HG03175 (cell line): ENCODE measurements around the gene EGLN1.

Experiments
- ATAC-seq: cut with Tn5 transposase; IDR thresholded peaks from one replicate; pipeline ENCODE4 v1.9.1; 2021; ENCODE audit warnings: mild to moderate bottlenecking, moderate library complexity; ENCODE audit not compliant: unreplicated experiment

EGLN1 gene

GRCh38 chr1:231334079-231334666 lies 87.9 kb downstream of the EGLN1 start:
- ATAC-seq, result no peak

GRCh38 chr1:231332761-231333160 lies 89.3 kb downstream of the EGLN1 start:
- no peak for ATAC-seq

GRCh38 chr1:231329483-231329882 lies 92.6 kb downstream of the EGLN1 start:
- no peak for ATAC-seq

- ATAC-seq, result no peak
Observed at GRCh38 chr1:231327617-231328016, 94.5 kb downstream of the EGLN1 start.

DNA sequence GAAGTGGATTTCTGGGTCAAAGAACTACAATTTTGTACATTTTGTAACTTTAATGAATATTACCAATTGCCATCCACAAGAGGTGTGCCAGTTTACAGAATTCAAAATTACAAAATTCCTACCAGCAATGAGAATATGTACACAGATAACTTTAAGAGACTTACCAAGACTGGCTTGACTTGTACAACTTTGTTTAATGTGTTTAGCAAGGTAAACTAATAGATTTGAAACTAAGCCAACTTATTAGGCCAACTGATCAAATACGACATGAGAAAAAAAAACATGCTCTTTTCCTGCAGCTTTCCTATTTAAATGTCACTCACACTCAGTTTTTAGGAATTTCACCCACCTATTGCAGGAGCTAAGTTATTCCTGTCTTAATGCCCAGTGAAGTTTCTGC lies 95.8 kb downstream of the EGLN1 start:
- no peak for ATAC-seq

- no peak for ATAC-seq
Observed at GRCh38 chr1:231324660-231325059, 97.4 kb downstream of the EGLN1 start.

GRCh38 chr1:231322880-231323530 lies 99.1 kb downstream of the EGLN1 start:
- ATAC-seq, result no peak

GRCh38 chr1:231319080-231319479 lies 103.0 kb downstream of the EGLN1 start:
- ATAC-seq, result no peak

DNA sequence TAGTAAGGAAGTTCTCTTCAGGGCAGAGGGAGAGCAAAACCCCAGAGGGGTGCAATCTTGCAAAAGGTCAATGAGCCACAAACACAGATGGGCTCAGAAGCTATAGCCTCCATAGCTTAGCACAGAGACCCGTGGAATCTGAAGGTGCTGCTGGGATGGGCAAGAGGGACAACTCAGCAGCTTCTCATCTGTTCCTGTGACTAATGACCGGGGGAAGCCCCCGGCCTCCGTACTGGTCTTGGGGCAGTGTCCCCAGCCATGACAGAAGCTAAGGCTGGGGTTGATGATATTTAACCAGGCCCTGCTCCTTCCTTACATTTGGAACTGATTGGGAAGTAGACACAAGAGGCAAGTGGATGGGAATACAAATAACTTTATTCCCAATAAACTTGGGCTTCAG lies 103.5 kb downstream of the EGLN1 start:
- no peak for ATAC-seq

- no peak for ATAC-seq
Observed at GRCh38 chr1:231318015-231318355, 104.1 kb downstream of the EGLN1 start.

DNA sequence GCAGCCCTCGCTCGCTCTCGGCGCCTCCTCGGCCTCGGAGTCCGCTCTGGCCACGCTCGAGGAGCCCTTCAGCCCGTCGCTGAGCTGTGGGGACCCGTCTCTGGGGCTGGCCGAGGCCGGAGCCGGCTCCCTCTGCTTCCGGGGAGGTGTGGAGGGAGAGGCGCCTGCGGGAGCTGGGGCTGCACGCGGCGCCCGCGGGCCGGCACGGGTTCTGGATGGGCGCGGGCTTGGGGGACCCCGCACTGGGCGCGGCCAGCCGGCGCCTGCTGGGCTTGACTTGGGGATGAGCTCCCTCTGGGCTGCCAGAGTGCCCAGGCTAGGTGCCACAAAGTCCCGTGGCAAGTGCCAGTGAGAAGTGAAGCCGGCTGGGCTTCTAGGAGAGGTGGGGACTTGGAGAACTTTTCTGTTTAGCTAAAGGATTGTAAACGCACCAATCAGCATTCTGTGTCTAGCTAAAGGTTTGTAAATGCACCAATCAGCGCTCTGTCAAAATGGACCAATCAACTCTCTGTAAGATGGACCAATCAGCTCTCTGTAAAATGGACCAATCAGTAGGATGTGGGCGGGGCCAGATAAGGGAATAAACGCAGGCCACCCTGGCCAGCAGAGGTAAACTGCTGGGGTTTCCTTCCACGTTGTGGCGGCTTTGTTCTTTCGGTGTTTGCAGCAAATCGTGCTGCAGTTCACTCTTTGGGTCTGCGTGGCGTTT lies 104.6 kb downstream of the EGLN1 start:
- no peak for ATAC-seq

DNA sequence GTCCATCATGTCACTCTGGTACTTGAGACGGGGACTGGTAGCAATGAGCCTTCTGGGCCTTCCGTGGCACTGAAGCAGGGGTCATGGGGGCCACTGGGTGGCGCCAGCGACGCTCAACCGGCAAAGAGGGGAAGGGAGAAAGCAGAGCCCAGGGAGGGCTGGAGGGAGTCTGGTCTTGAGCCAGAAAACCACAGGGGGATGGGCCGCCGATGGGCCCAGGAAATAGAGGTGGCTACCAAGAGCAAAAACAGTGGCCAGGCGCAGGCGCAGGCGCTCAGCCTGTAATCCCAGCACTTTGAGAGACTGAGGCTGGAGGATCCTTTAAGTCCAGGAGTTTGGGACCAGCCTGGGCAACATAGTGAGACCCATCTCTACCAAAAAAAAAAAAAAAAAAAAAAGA lies 106.2 kb downstream of the EGLN1 start:
- ATAC-seq, result peak; percentile 97
